HCT116 (cell line): ENCODE results near the gene CALN1. TPM values are rescaled to one million over a fixed set of nuclear protein-coding genes. Genes with fewer than 3 reads are reported as not detected.
"Not testable (repeated sequence)": the region's sequence is repeated elsewhere in the genome, so short reads cannot be mapped to it uniquely, and the experiment has no call there.

Experiments
- ATAC-seq: fragments of 200-7000 bp; cut with Tn5 transposase; 2 replicates; pipeline ENCODE4 v1.9.1; 2020; ENCODE audit warnings: mild to moderate bottlenecking, moderate library complexity
- BruUV-seq: library from RNA; stranded (reverse); fragments of 400-500 nt; replicated peaks from 2 replicates; lab custom pipeline; 2021; lab: Mats Ljungman, UMichigan
- CTCF ChIA-PET: fragments of 300-600 bp; sonication (Branson Sonifier 250); formaldehyde crosslinking; loops from one replicate; lab custom pipeline; 2021; ENCODE audit warnings: antibody characterized with exemption; lab: Charles Lee
- POLR2A ChIA-PET: fragments of 300-600, 350-600 bp; sonication (Branson Sonifier 250); formaldehyde crosslinking; loops from one replicate; lab custom pipeline; 2021; ENCODE audit warnings: antibody characterized with exemption; lab: Charles Lee
- RAD21 ChIA-PET, 2 experiments: fragments of 300-600 bp; sonication (Branson Sonifier 250); formaldehyde crosslinking; loops; one replicate each; lab custom pipeline; 2023; ENCODE audit warnings: low total read pairs in 2 of 2; ENCODE audit not compliant: uncharacterized antibody in 2 of 2, unreplicated experiment in 2 of 2, low non-redundant PET in 1 of 2; lab: Charles Lee
- DNase-seq: peaks from one replicate; pipeline ENCODE4 v3.0.0-alpha.2; 2010; ENCODE audit warnings: low read depth, low spot score
- H2AFZ ChIP-seq: fragments of 200-600 bp; shearing (Covaris generic), sonication (generic); 2 replicates; pipeline ENCODE4 v1.6.1; 2017; ENCODE audit warnings: low read depth, mixed run types, mixed read lengths, antibody characterized with exemption, low read length; ENCODE audit not compliant: poor library complexity, severe bottlenecking
- H3K27ac ChIP-seq: 2 replicates; pipeline ENCODE4 v1.5.1; 2012; ENCODE audit warnings: low read depth, low read length
- H3K27me3 ChIP-seq: fragments of 200-600 bp; sonication (generic); 2 replicates; pipeline ENCODE4 v1.6.1; 2016; ENCODE audit warnings: mixed run types, low read length, mixed read lengths; ENCODE audit not compliant: insufficient read depth
- H3K36me3 ChIP-seq, 2 experiments: fragments of 200-500 bp in 1 of 2; fragments of 200-600 bp in 1 of 2; sonication (Bioruptor generic) in 1 of 2; sonication (generic) in 1 of 2; 2 replicates each; pipeline versions ENCODE4 v1.5.1 to v1.6.1; 2014 to 2016; ENCODE audit warnings: low read length in 2 of 2, inconsistent platforms in 1 of 2, mixed read lengths in 1 of 2, mixed run types in 1 of 2; ENCODE audit not compliant: insufficient read depth in 2 of 2, control insufficient read depth in 1 of 2
- H3K4me1 ChIP-seq, 2 experiments: fragments of 200-600 bp in 1 of 2; sonication (generic) in 1 of 2; 2 replicates each; pipeline versions ENCODE4 v1.5.1 to v1.6.1; 2012 to 2017; ENCODE audit warnings: low read length in 2 of 2, inconsistent platforms in 1 of 2, mild to moderate bottlenecking in 1 of 2, mixed read lengths in 1 of 2, mixed run types in 1 of 2, moderate library complexity in 1 of 2; ENCODE audit not compliant: insufficient read depth in 2 of 2, control insufficient read depth in 1 of 2
- H3K4me2 ChIP-seq: fragments of 200-600 bp; sonication (generic); 2 replicates; pipeline ENCODE4 v1.6.1; 2017; ENCODE audit warnings: mixed run types, low read length, mixed read lengths
- H3K4me3 ChIP-seq, 2 experiments: fragments of 200-600 bp in 1 of 2; sonication (generic) in 1 of 2; replicated peaks in 1 of 2; 2 replicates each; pipeline ENCODE4 v1.5.1; 2011 to 2016; ENCODE audit warnings: low read length in 2 of 2, control low read depth in 1 of 2, low read depth in 1 of 2, mild to moderate bottlenecking in 1 of 2, mixed read lengths in 1 of 2, mixed run types in 1 of 2
- H3K79me2 ChIP-seq: fragments of 200-600 bp; sonication (generic); 2 replicates; pipeline ENCODE4 v1.6.1; 2017; ENCODE audit warnings: mild to moderate bottlenecking, mixed run types, low read length, moderate library complexity, mixed read lengths; ENCODE audit not compliant: insufficient read depth
- H3K9ac ChIP-seq: fragments of 200-600 bp; sonication (generic); 2 replicates; pipeline ENCODE4 v1.6.1; 2016; ENCODE audit warnings: low read length, mixed read lengths
- H3K9me2 ChIP-seq: fragments of 200-600 bp; sonication (generic), shearing (Covaris generic); 2 replicates; pipeline ENCODE4 v1.6.1; 2017; ENCODE audit warnings: mixed run types, mild to moderate bottlenecking, moderate library complexity; ENCODE audit not compliant: insufficient read depth
- H3K9me3 ChIP-seq, 2 experiments: fragments of 200-500 bp in 1 of 2; fragments of 200-600 bp in 1 of 2; sonication (Bioruptor generic) in 1 of 2; sonication (generic) in 1 of 2; 2 replicates each; pipeline ENCODE4 v1.6.1; 2014 to 2017; ENCODE audit warnings: low read length in 2 of 2, mixed read lengths in 2 of 2, inconsistent platforms in 1 of 2, low read depth in 1 of 2, mild to moderate bottlenecking in 1 of 2, mixed run types in 1 of 2, moderate library complexity in 1 of 2; ENCODE audit not compliant: control insufficient read depth in 1 of 2, insufficient read depth in 1 of 2
- H4K20me1 ChIP-seq: fragments of 200-600 bp; sonication (generic), shearing (Covaris generic); 2 replicates; pipeline ENCODE4 v1.6.1; 2017; ENCODE audit warnings: mixed run types, mild to moderate bottlenecking, moderate library complexity; ENCODE audit not compliant: insufficient read depth
- CBX3 ChIP-seq: IDR thresholded peaks from 2 replicates; pipeline ENCODE4 v1.6.1; 2012; ENCODE audit warnings: low read depth
- EGR1 ChIP-seq: IDR thresholded peaks from 2 replicates; pipeline ENCODE4 v1.6.1; 2012; ENCODE audit warnings: low read depth
- ELF1 ChIP-seq: IDR thresholded peaks from 2 replicates; pipeline ENCODE4 v1.6.1; 2012; ENCODE audit warnings: low read depth, borderline replicate concordance
- FOSL1 ChIP-seq: IDR thresholded peaks from 2 replicates; pipeline ENCODE4 v1.6.1; 2012; ENCODE audit warnings: low read depth
- JUND ChIP-seq: IDR thresholded peaks from 2 replicates; pipeline ENCODE4 v1.6.1; 2012
- YY1 ChIP-seq: IDR thresholded peaks from 2 replicates; pipeline ENCODE4 v1.6.1; 2011; ENCODE audit warnings: low read length, low read depth, moderate library complexity, mild to moderate bottlenecking; ENCODE audit not compliant: insufficient replicate concordance; ENCODE audit errors: extremely low read depth
- ZFX ChIP-seq: fragments of 450-650 bp; IDR thresholded peaks from 2 replicates; pipeline ENCODE4 v1.6.1; 2017
- intact Hi-C: fragments of 100-400 bp; cut with micrococcal nuclease; formaldehyde crosslinking; loops from 2 replicates; pipeline ENCODE4 v1.10.0; 2022
- total RNA-seq: library from RNA; stranded (reverse); gene quantifications from one replicate; pipeline ENCODE4 v1.2.1, GENCODE V29; 2021; ENCODE audit not compliant: unreplicated experiment
- TF ChIP-seq, protein P1 (sequence below), 3 experiments: fragments of 200-600 bp in 1 of 3; sonication (generic) in 1 of 3; IDR thresholded peaks in 2 of 3; conservative IDR thresholded peaks in 1 of 3; 2 replicates each; pipeline ENCODE4 v1.5.1; 2012 to 2017; ENCODE audit warnings: low read depth in 2 of 3, low read length in 2 of 3, antibody characterized with exemption in 1 of 3, borderline replicate concordance in 1 of 3, control low read depth in 1 of 3, mild to moderate bottlenecking in 1 of 3, mixed read lengths in 1 of 3, mixed run types in 1 of 3, moderate library complexity in 1 of 3; ENCODE audit not compliant: insufficient read depth in 1 of 3

The CALN1 gene
- total RNA-seq, 1 experiment from 2014 or later = 0.17 TPM

DNA sequence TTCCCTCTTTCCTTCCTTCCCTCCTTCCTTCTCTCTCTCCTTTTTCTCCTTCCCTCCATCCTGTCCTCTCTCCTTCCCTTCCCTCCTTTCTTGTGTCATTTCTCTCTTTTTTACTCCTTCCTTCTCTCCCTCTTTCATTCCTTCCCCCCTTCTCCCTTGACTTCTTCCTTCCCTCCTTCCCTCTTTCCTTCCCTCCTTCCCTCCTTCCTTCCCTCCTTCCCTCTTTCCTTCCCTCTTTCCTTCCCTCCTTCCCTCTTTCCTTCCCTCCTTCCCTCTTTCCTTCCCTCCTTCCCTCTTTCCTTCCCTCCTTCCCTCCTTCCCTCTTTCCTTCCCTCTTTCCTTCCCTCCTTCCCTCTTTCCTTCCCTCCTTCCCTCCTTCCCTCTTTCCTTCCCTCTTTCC, 203.1 kb downstream of the CALN1 start:
- H4K20me1 ChIP-seq, CTCF ChIA-PET, H3K27ac ChIP-seq, H3K4me2 ChIP-seq, BruUV-seq, H3K27me3 ChIP-seq, H3K9me2 ChIP-seq, H3K4me3 ChIP-seq, DNase-seq, H3K79me2 ChIP-seq, H3K4me1 ChIP-seq, ATAC-seq, H3K9ac ChIP-seq, RAD21 ChIA-PET, H2AFZ ChIP-seq, H3K9me3 ChIP-seq, POLR2A ChIA-PET, intact Hi-C loops, H3K36me3 ChIP-seq: not testable (repeated sequence)

DNA sequence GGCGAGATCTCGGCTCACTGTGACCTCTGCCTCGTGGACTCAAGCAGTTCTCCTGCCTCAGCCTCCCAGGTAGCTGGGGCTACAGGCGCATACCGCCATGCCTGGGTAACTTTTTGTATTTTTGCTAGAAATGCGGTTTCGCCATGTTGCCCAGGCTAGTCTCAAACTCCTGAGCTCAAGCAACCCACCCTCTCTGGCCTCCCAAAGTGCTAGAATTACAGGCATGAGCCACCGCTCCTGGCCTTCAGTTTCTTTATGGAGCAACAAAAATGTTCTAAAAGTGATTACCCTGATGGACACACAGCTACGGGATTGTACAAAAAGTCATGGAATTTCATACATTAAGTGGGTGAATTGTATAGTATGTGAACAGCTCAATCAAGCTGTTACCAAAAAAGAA, 216.0 kb downstream of the CALN1 start:
- Histone ChIP-seq H3K9me3 (no peaks in the 10 kb centered on the region), H4K20me1 (no peaks in the 10 kb centered on the region), H3K9ac (no peak overlapping the region), H2AFZ (no peak overlapping the region), H3K9me2 (no peaks in the 10 kb centered on the region), H3K79me2 (no peaks in the 10 kb centered on the region), H3K4me2 (no peak overlapping the region), H3K36me3 (no peaks in the 10 kb centered on the region), H3K4me3 (no peak overlapping the region), H3K27ac (no peak overlapping the region), H3K27me3 (no peaks in the 10 kb centered on the region), H3K4me1 (no peaks in the 10 kb centered on the region)
- CTCF ChIA-PET = no interaction called here
- no peak for TF ChIP-seq FOSL1
- no peak for TF ChIP-seq ELF1
- no peak for TF ChIP-seq ZFX
- TF ChIP-seq CBX3 = no peak
- TF ChIP-seq, protein P1, sequence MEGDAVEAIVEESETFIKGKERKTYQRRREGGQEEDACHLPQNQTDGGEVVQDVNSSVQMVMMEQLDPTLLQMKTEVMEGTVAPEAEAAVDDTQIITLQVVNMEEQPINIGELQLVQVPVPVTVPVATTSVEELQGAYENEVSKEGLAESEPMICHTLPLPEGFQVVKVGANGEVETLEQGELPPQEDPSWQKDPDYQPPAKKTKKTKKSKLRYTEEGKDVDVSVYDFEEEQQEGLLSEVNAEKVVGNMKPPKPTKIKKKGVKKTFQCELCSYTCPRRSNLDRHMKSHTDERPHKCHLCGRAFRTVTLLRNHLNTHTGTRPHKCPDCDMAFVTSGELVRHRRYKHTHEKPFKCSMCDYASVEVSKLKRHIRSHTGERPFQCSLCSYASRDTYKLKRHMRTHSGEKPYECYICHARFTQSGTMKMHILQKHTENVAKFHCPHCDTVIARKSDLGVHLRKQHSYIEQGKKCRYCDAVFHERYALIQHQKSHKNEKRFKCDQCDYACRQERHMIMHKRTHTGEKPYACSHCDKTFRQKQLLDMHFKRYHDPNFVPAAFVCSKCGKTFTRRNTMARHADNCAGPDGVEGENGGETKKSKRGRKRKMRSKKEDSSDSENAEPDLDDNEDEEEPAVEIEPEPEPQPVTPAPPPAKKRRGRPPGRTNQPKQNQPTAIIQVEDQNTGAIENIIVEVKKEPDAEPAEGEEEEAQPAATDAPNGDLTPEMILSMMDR (IDR thresholded peaks at IDR 0.05 in 2 of 3, conservative IDR thresholded peaks at IDR 0.05 in 1 of 3; ENCODE audit: borderline replicate concordance in 1 of 3, insufficient read depth in 1 of 3, low read depth in 2 of 3, low read length in 2 of 3) = no peak
- no peak for TF ChIP-seq JUND
- TF ChIP-seq YY1 = no peak
- no peak for TF ChIP-seq EGR1
- POLR2A ChIA-PET = no interaction called here
- RAD21 ChIA-PET = no interaction called here
- BruUV-seq = no TSS peak
- ATAC-seq = no peak
- intact Hi-C loops = no loop called here
- DNase-seq = no peak
